ENCODE results near the gene KAZN.

DNA sequence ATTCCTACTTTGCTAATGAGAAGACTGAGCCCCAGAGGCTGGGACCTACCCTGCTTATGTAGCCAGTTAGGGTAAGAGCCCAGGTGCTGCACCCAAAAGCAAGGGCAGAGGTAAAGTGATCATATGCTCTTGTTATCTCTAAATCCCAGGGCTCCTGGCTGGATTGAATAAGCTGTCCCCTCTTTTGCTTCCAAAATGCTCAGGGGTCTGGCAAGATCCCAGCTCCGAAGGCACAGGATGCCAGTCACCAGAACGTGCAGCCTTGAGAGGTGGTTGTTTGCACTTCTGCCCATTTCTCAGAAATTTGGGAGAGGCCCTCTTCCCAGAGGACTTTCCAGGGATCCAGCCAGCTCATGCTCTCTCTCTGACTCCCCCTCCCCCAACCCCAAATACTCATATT is 412.7 kb downstream of the KAZN start:
- TF ChIP-seq, protein P1, sequence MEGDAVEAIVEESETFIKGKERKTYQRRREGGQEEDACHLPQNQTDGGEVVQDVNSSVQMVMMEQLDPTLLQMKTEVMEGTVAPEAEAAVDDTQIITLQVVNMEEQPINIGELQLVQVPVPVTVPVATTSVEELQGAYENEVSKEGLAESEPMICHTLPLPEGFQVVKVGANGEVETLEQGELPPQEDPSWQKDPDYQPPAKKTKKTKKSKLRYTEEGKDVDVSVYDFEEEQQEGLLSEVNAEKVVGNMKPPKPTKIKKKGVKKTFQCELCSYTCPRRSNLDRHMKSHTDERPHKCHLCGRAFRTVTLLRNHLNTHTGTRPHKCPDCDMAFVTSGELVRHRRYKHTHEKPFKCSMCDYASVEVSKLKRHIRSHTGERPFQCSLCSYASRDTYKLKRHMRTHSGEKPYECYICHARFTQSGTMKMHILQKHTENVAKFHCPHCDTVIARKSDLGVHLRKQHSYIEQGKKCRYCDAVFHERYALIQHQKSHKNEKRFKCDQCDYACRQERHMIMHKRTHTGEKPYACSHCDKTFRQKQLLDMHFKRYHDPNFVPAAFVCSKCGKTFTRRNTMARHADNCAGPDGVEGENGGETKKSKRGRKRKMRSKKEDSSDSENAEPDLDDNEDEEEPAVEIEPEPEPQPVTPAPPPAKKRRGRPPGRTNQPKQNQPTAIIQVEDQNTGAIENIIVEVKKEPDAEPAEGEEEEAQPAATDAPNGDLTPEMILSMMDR (IDR thresholded peaks at IDR 0.05), result no peak
- TF ChIP-seq POLR2A (IDR thresholded peaks at IDR 0.05), result no peak

Measured in body of pancreas (tissue), 4 donors.